IMR-90 (cell line): ENCODE results near the gene IL18BP. TPM values are rescaled to one million over a fixed set of nuclear protein-coding genes. Genes with fewer than 3 reads are reported as not detected.
A peak's percentile ranks its signal among the peaks of the same experiment; 100 is the strongest.

Experiments
- ATAC-seq: fragments of 200-7000 bp; cut with Tn5 transposase; 2 replicates; pipeline ENCODE4 v1.9.1; 2020; ENCODE audit warnings: low read depth, mild to moderate bottlenecking, moderate library complexity
- BruUV-seq: library from RNA; stranded (reverse); fragments of 400-500 nt; replicated peaks from 2 replicates; lab custom pipeline; 2021; lab: Mats Ljungman, UMichigan
- CTCF ChIA-PET: fragments of 300-600 bp; formaldehyde crosslinking; extraction: SDS; loops from one replicate; lab custom pipeline; 2021; ENCODE audit warnings: antibody characterized with exemption; lab: Yijun Ruan, JAX
- POLR2A ChIA-PET: fragments of 300-600 bp; sonication (Branson Sonifier 250); formaldehyde crosslinking; loops from one replicate; lab custom pipeline; 2022; ENCODE audit warnings: antibody characterized with exemption; ENCODE audit not compliant: unreplicated experiment; lab: Charles Lee
- DNase-seq: peaks from one replicate; pipeline ENCODE4 v3.0.0; 2013
- H2AFZ ChIP-seq: replicated peaks from 2 replicates; pipeline ENCODE3; 2013; ENCODE audit warnings: low read length, mild to moderate bottlenecking; ENCODE audit not compliant: poor library complexity
- H2AK5ac ChIP-seq: 2 replicates; pipeline ENCODE4 v1.6.1; 2013; ENCODE audit warnings: low read depth, low read length, inconsistent platforms
- H2AK9ac ChIP-seq: replicated peaks from 2 replicates; pipeline ENCODE3; 2013; ENCODE audit warnings: mild to moderate bottlenecking, low read depth, low read length, moderate library complexity; ENCODE audit not compliant: poor library complexity
- H2BK120ac ChIP-seq: 2 replicates; pipeline ENCODE4 v1.6.1; 2013; ENCODE audit warnings: low read depth, low read length, inconsistent platforms
- H2BK15ac ChIP-seq: 3 replicates; pipeline ENCODE4 v1.6.1; 2013; ENCODE audit warnings: low read depth, low read length, inconsistent platforms
- H2BK20ac ChIP-seq: 2 replicates; pipeline ENCODE4 v1.6.1; 2013; ENCODE audit warnings: low read depth, mild to moderate bottlenecking, inconsistent platforms, low read length, moderate library complexity
- H2BK5ac ChIP-seq: 2 replicates; pipeline ENCODE4 v1.6.1; 2013; ENCODE audit warnings: mild to moderate bottlenecking, low read depth, low read length, inconsistent platforms; ENCODE audit not compliant: poor library complexity, severe bottlenecking
- H3K14ac ChIP-seq: replicated peaks from 2 replicates; pipeline ENCODE4 v1.6.1; 2013; ENCODE audit warnings: low read depth, low read length, inconsistent platforms
- H3K18ac ChIP-seq: 2 replicates; pipeline ENCODE4 v1.6.1; 2013; ENCODE audit warnings: low read depth, low read length, control low read depth
- H3K23ac ChIP-seq: 2 replicates; pipeline ENCODE4 v1.6.1; 2013; ENCODE audit warnings: low read depth, low read length, inconsistent platforms
- H3K27ac ChIP-seq: 2 replicates; pipeline ENCODE4 v1.5.1; 2013; ENCODE audit warnings: mild to moderate bottlenecking, control low read depth, low read length; ENCODE audit not compliant: insufficient read depth
- H3K27me3 ChIP-seq: 2 replicates; pipeline ENCODE4 v1.6.1; 2013; ENCODE audit warnings: low read length; ENCODE audit not compliant: control insufficient read depth, insufficient read depth
- H3K36me3 ChIP-seq: 2 replicates; pipeline ENCODE4 v1.6.1; 2013; ENCODE audit warnings: low read length, mixed read lengths; ENCODE audit not compliant: control insufficient read depth, insufficient read depth
- H3K4ac ChIP-seq: 2 replicates; pipeline ENCODE4 v1.6.1; 2013; ENCODE audit warnings: low read depth, low read length, inconsistent platforms
- H3K4me1 ChIP-seq: 2 replicates; pipeline ENCODE4 v1.6.1; 2013; ENCODE audit warnings: low read length, mixed read lengths; ENCODE audit not compliant: control insufficient read depth, insufficient read depth
- H3K4me2 ChIP-seq: 2 replicates; pipeline ENCODE4 v1.6.1; 2013; ENCODE audit warnings: low read depth, mild to moderate bottlenecking, control low read depth, low read length, moderate library complexity
- H3K4me3 ChIP-seq: 2 replicates; pipeline ENCODE4 v1.5.1; 2013; ENCODE audit warnings: low read depth, mild to moderate bottlenecking, control low read depth, low read length, moderate library complexity; ENCODE audit not compliant: insufficient read depth
- H3K56ac ChIP-seq: 2 replicates; pipeline ENCODE4 v1.6.1; 2013; ENCODE audit warnings: low read length, inconsistent platforms; ENCODE audit not compliant: insufficient read depth; ENCODE audit errors: extremely low read depth
- H3K79me1 ChIP-seq, 2 experiments: 2 replicates each; pipeline ENCODE4 v1.6.1; 2013; ENCODE audit warnings: low read length in 2 of 2, inconsistent platforms in 1 of 2, low read depth in 1 of 2
- H3K9ac ChIP-seq: 2 replicates; pipeline ENCODE4 v1.6.1; 2013; ENCODE audit warnings: low read depth, low read length, control low read depth
- H3K9me1 ChIP-seq: 2 replicates; pipeline ENCODE4 v1.6.1; 2013; ENCODE audit warnings: low read length, inconsistent platforms; ENCODE audit not compliant: insufficient read depth
- H3K9me3 ChIP-seq: 2 replicates; pipeline ENCODE4 v1.6.1; 2013; ENCODE audit warnings: low read length; ENCODE audit not compliant: control insufficient read depth, insufficient read depth
- H4K20me1 ChIP-seq: 2 replicates; pipeline ENCODE4 v1.6.1; 2013; ENCODE audit warnings: low read length, inconsistent platforms; ENCODE audit not compliant: insufficient read depth
- H4K5ac ChIP-seq: 2 replicates; pipeline ENCODE4 v1.6.1; 2013; ENCODE audit warnings: mild to moderate bottlenecking, low read depth, low read length, control low read depth
- H4K8ac ChIP-seq, 2 experiments: 2 replicates each; pipeline ENCODE4 v1.6.1; 2013; ENCODE audit warnings: low read depth in 2 of 2, low read length in 2 of 2, control low read depth in 1 of 2, inconsistent platforms in 1 of 2
- H4K91ac ChIP-seq: 2 replicates; pipeline ENCODE4 v1.6.1; 2013; ENCODE audit warnings: low read depth, low read length, inconsistent platforms; ENCODE audit not compliant: insufficient read depth
- CEBPB ChIP-seq: IDR thresholded peaks from 2 replicates; pipeline ENCODE4 v1.6.1; 2012; ENCODE audit warnings: low read depth, low read length, improper control_type of control experiment
- WGBS, 2 experiments: methylation state at CpG; one replicate each; pipeline versions ENCODE4 v1.1.5 to v1.1.7; 2013; ENCODE audit warnings: missing lambda C conversion rate in 2 of 2; ENCODE audit not compliant: insufficient read length in 1 of 2; ENCODE audit errors: extremely low coverage in 2 of 2; 5-methylcytosine and 5-hydroxymethylcytosine counted together
- dilution Hi-C: fragments of 300-500 bp; cut with HindIII; formaldehyde crosslinking; loops from one replicate; pipeline ENCODE4 v1.14.3; 2018; ENCODE audit warnings: low sequenced_read_pairs; ENCODE audit not compliant: unreplicated experiment
- in situ Hi-C: fragments of 300-500 bp; cut with MboI; formaldehyde crosslinking; loops from 3 replicates; pipeline ENCODE4 v1.14.3; 2019; ENCODE audit warnings: low sequenced_read_pairs, inconsistent platforms, mixed read lengths
- intact Hi-C: fragments of 100-400 bp; cut with micrococcal nuclease; formaldehyde crosslinking; loops from 2 replicates; pipeline ENCODE4 v1.10.0; 2022
- polyA plus RNA-seq, 3 experiments: library from polyadenylated mRNA; depleted of rRNA; stranded (reverse); fragments of >200 nt; gene quantifications; 2 replicates each; pipeline ENCODE4 v1.2.3, GENCODE V29; 2012; ENCODE audit warnings: low replicate concordance in 1 of 3
- total RNA-seq: library from RNA; depleted of rRNA; stranded (reverse); fragments of >200 nt; gene quantifications from 2 replicates; pipeline ENCODE4 v1.2.3, GENCODE V29; 2012
- TF ChIP-seq, protein P1 (sequence below): conservative IDR thresholded peaks from 2 replicates; pipeline ENCODE4 v1.5.1; 2012; ENCODE audit warnings: mild to moderate bottlenecking, low read depth, low read length, improper control_type of control experiment

The IL18BP gene
- total and polyA plus RNA-seq, 2 of the 4 experiments (the other 2 are of a cell fraction): 0.90 to 3.2 TPM

DNA sequence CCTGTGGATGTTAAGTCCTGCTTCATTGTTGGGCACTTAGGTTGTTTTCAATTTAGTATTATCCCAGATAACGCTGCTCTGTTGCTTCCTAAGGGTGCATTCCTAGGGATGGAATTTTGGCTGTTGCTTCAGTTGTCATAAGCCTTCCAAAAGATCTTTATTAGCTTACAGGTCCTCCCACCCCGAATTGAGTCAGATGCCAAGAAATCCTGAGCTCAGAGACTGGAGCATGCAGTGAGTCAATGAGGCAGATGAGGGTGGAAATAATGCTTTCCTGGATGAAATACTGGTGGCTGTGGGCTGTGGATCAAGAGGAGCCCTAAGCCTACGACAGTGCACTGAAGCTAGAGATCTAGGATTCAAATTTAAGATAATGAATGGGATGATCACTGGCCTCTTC is 10.7 kb upstream of the IL18BP start:
- no peak overlapping the region for H3K9ac ChIP-seq
- TF ChIP-seq, protein P1, sequence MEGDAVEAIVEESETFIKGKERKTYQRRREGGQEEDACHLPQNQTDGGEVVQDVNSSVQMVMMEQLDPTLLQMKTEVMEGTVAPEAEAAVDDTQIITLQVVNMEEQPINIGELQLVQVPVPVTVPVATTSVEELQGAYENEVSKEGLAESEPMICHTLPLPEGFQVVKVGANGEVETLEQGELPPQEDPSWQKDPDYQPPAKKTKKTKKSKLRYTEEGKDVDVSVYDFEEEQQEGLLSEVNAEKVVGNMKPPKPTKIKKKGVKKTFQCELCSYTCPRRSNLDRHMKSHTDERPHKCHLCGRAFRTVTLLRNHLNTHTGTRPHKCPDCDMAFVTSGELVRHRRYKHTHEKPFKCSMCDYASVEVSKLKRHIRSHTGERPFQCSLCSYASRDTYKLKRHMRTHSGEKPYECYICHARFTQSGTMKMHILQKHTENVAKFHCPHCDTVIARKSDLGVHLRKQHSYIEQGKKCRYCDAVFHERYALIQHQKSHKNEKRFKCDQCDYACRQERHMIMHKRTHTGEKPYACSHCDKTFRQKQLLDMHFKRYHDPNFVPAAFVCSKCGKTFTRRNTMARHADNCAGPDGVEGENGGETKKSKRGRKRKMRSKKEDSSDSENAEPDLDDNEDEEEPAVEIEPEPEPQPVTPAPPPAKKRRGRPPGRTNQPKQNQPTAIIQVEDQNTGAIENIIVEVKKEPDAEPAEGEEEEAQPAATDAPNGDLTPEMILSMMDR: no peak
- TF ChIP-seq CEBPB: peak; percentile 53
- peak overlapping the region; percentile 20 for H3K4me2 ChIP-seq
- no peak overlapping the region for H3K56ac ChIP-seq
- no peak overlapping the region for H3K18ac ChIP-seq
- no peak overlapping the region for H2BK15ac ChIP-seq
- peaks cover 7% of the 10 kb centered on the region for H3K36me3 ChIP-seq
- intact Hi-C loops (no loop called here), dilution Hi-C loops (no loop called here), in situ Hi-C loops (loop anchor here (10.0 kb wide), 1 partner anchor 63 kb away; the partner anchor contains the start of genes RNF121 and XNDC1N)
- POLR2A ChIA-PET: no interaction called here
- H3K9me3 ChIP-seq: no peaks in the 10 kb centered on the region
- no peak overlapping the region for H2AK9ac ChIP-seq
- no peak overlapping the region for H3K23ac ChIP-seq
- H4K20me1 ChIP-seq: peaks cover 5% of the 10 kb centered on the region; the same call in 1 of the 2 replicates
- H2BK5ac ChIP-seq: peak overlapping the region; percentile 14
- no peak overlapping the region for H3K4me3 ChIP-seq
- no peaks in the 10 kb centered on the region for H3K27me3 ChIP-seq
- H3K14ac ChIP-seq: 0 out of 2 replicates have a peak overlapping the region, but pooled peaks have one; percentile 1
- no peak overlapping the region for H4K5ac ChIP-seq
- H2BK120ac ChIP-seq: no peak overlapping the region
- H3K9me1 ChIP-seq: peaks cover 17% of the 10 kb centered on the region
- peaks cover 9% of the 10 kb centered on the region for H3K4me1 ChIP-seq
- H2BK20ac ChIP-seq: no peak overlapping the region
- no peak overlapping the region for H2AK5ac ChIP-seq
- no CpG with 5 or more reads among the region's 3 CpGs for WGBS, 2 experiments
- no peak overlapping the region for H2AFZ ChIP-seq
- BruUV-seq: no TSS peak
- H3K27ac ChIP-seq: no peak overlapping the region; the same call in 1 of the 2 replicates
- no peak overlapping the region for H4K91ac ChIP-seq
- no peak overlapping the region for H3K4ac ChIP-seq
- H4K8ac ChIP-seq: no peak overlapping the region
- DNase-seq (peak; percentile 87), ATAC-seq (peak; percentile 88)
- CTCF ChIA-PET: interaction anchor here (0.7 to 1.4 kb wide), 6 partner anchors 11 to 459 kb away, joined by 3 to 6 read pairs (median 3); no protein-coding TSS in a partner anchor
- peaks cover 9 to 17% of the 10 kb centered on the region in 2 experiments; a peak in 1 of 4 replicates for H3K79me1 ChIP-seq
